ENCODE results near the gene PRKCD.

- TF ChIP-seq, protein P1, sequence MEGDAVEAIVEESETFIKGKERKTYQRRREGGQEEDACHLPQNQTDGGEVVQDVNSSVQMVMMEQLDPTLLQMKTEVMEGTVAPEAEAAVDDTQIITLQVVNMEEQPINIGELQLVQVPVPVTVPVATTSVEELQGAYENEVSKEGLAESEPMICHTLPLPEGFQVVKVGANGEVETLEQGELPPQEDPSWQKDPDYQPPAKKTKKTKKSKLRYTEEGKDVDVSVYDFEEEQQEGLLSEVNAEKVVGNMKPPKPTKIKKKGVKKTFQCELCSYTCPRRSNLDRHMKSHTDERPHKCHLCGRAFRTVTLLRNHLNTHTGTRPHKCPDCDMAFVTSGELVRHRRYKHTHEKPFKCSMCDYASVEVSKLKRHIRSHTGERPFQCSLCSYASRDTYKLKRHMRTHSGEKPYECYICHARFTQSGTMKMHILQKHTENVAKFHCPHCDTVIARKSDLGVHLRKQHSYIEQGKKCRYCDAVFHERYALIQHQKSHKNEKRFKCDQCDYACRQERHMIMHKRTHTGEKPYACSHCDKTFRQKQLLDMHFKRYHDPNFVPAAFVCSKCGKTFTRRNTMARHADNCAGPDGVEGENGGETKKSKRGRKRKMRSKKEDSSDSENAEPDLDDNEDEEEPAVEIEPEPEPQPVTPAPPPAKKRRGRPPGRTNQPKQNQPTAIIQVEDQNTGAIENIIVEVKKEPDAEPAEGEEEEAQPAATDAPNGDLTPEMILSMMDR (IDR thresholded peaks at IDR 0.05): no peak
- no peak for TF ChIP-seq POLR2A (IDR thresholded peaks at IDR 0.05)
These were observed 2.2 kb upstream of the PRKCD start for GRCh38 chr3:53158765-53159155.
